Activated T-cell treated with anti-CD3 and anti-CD28 coated beads for 4 hours (primary cell): ENCODE data around the gene MAP3K1.
A peak's percentile ranks its signal among the peaks of the same experiment; 100 is the strongest.

Source experiments
- DNase-seq: peaks from one replicate; pipeline ENCODE4 v3.0.0-alpha.2; 2020

Gene MAP3K1

GRCh38 chr5:56910210-56910965, 95.0 kb downstream of the MAP3K1 start:
- DNase-seq: peak; percentile 9

- DNase-seq: no peak
Measured at GRCh38 chr5:56913766-56914165, 98.4 kb downstream of the MAP3K1 start.

- no peak for DNase-seq
Measured at GRCh38 chr5:56914678-56915077, 99.3 kb downstream of the MAP3K1 start.

GRCh38 chr5:56917534-56917933, 102.2 kb downstream of the MAP3K1 start:
- no peak for DNase-seq

- no peak for DNase-seq
Measured at GRCh38 chr5:56918054-56918453, 102.7 kb downstream of the MAP3K1 start.

GRCh38 chr5:56919942-56920662, 104.8 kb downstream of the MAP3K1 start:
- no peak for DNase-seq

GRCh38 chr5:56922922-56923321, 107.6 kb downstream of the MAP3K1 start:
- no peak for DNase-seq

GRCh38 chr5:56934325-56934724, 119.0 kb downstream of the MAP3K1 start:
- no peak for DNase-seq

GRCh38 chr5:56938858-56939257, 123.5 kb downstream of the MAP3K1 start:
- no peak for DNase-seq

GRCh38 chr5:56941981-56942380, 126.6 kb downstream of the MAP3K1 start:
- no peak for DNase-seq
